ENCODE results near the gene THADA.

The THADA gene

GRCh38 chr2:43460611-43461365, 135.1 kb downstream of the THADA start:
- ChIA-PET POLR2A (interaction anchor here (0.7 kb wide), 1 partner anchor 269 kb away, joined by 5 read pairs; no protein-coding TSS in a partner anchor), CTCF (interaction anchor here (0.9 to 2.3 kb wide), 5 partner anchors 15 to 34 kb away, joined by 3 to 9 read pairs (median 4); no protein-coding TSS in a partner anchor)
- no peak for DNase-seq (ENCODE audit: extremely low spot score)
- TF ChIP-seq CTCF (IDR thresholded peaks at IDR 0.05; ENCODE audit: control extremely low read depth, extremely low read depth, low read depth, missing control alignments): no peak

- CTCF ChIA-PET: interaction anchor here (0.9 to 2.3 kb wide), 4 partner anchors 16 to 34 kb away, joined by 3 to 9 read pairs (median 4); no protein-coding TSS in a partner anchor
- DNase-seq (ENCODE audit: extremely low spot score): no peak
- TF ChIP-seq CTCF (IDR thresholded peaks at IDR 0.05; ENCODE audit: control extremely low read depth, extremely low read depth, low read depth, missing control alignments): no peak
- POLR2A ChIA-PET: interaction anchor here (0.7 kb wide), 1 partner anchor 268 kb away, joined by 5 read pairs; no protein-coding TSS in a partner anchor
Measured at GRCh38 chr2:43460174-43460546, 135.7 kb downstream of the THADA start.

DNA sequence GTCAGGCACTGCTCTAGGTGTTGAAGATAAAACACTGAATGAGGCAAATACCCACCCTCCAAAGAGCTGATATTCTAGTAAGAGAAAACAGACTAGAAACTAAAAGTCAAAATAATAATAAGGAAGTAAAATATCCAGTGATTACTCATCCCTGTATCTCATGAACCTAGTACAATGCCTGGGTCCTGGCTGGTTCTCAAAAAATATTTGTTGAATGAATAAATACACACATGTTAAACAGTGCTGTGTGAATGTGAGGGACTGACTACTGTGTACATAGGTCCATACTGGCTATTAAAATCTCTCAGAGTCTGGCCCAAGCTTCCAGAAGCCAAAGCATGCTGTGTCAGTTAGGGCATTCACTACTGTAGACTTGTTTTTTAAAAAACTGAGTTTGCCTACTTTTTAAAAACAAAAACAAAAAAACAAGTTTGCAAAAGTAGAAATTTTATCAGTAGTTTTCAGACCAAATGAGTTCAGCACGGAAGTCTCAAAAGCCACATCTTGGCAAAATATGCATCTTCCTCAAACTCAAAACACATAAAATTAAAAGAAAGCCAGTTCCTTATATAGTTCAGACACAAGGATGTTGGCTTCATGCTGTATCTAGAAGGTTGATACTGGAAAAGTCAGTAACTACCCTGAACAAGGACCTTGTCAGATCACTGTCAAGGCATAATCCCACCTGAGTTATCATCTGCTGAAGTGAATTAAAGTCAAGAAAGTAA, 136.2 kb downstream of the THADA start:
- DNase-seq (ENCODE audit: extremely low spot score): no peak
- no peak for TF ChIP-seq CTCF (IDR thresholded peaks at IDR 0.05; ENCODE audit: control extremely low read depth, extremely low read depth, low read depth, missing control alignments)
- CTCF ChIA-PET: interaction anchor here (0.8 to 1.7 kb wide), 4 partner anchors 14 to 33 kb away, joined by 3 to 4 read pairs (median 4); no protein-coding TSS in a partner anchor
- POLR2A ChIA-PET: interaction anchor here (0.7 kb wide), 1 partner anchor 268 kb away, joined by 5 read pairs; no protein-coding TSS in a partner anchor

DNA sequence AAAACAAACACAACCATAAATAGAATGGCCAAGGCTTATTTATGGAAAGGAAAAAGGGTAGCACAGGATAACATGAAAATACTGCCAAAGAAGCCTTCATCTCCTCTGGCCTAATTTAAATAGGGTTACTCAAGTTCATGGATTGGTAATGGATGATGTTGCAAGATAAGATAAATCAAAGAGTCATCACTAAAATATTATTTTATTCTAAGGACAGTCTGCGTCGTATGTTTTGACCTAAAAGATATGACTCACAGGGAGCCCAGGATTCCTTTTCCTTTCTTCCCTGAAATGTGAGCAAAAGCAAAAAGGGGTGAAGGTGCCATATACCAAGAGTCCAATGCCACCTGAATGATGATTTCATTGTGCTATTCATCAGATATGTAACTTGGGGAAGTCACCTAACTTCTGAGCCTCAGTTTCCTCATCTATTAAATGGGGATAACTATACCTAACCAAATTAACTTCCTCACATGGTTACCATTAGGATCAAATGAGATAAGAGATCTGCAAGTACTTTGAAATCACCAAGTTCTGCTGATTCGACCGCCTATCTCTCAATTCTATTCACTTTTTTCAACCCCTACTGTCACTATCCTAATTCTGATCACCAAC, 137.7 kb downstream of the THADA start:
- POLR2A ChIA-PET: no interaction called here
- CTCF ChIA-PET: no interaction called here
- no peak for TF ChIP-seq CTCF (IDR thresholded peaks at IDR 0.05; ENCODE audit: control extremely low read depth, extremely low read depth, low read depth, missing control alignments)
- no peak for DNase-seq (ENCODE audit: extremely low spot score)

- ChIA-PET CTCF (interaction anchor here (1.2 to 1.6 kb wide), 8 partner anchors 9 to 287 kb away, joined by 3 to 6 read pairs (median 4); no protein-coding TSS in a partner anchor), POLR2A (no interaction called here)
- TF ChIP-seq CTCF (IDR thresholded peaks at IDR 0.05; ENCODE audit: control extremely low read depth, extremely low read depth, low read depth, missing control alignments): peak; percentile 4
- no peak for DNase-seq (ENCODE audit: extremely low spot score)
Measured at GRCh38 chr2:43455731-43456642, 139.9 kb downstream of the THADA start.
